DMS79 (cell line): ENCODE measurements around the gene TCF7L1.

Experiments used
- DNase-seq: peaks from one replicate; lab custom pipeline; 2025; lab: John Stamatoyannopoulos, UW

TCF7L1 gene

DNA sequence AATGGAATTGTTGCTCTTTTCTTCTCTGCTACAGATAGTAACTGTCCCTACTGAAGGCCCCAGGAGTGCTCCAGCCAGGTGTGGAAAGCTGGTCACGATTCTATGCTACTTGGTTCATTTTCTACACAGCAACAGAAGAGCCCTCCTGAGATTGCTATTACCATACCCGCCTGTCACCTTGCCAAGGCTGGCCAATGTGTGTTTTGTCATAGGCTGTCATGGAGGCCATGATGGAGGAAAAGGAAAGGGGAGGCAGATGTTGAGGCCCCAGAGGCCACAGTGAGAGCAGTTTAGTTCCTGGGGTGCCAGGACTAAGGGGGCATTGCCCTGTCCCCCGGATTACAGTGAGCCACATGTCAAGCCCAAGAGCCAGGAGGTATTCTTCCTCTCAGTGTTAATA, 222.3 kb downstream of the TCF7L1 start:
- no peak for DNase-seq

DNA sequence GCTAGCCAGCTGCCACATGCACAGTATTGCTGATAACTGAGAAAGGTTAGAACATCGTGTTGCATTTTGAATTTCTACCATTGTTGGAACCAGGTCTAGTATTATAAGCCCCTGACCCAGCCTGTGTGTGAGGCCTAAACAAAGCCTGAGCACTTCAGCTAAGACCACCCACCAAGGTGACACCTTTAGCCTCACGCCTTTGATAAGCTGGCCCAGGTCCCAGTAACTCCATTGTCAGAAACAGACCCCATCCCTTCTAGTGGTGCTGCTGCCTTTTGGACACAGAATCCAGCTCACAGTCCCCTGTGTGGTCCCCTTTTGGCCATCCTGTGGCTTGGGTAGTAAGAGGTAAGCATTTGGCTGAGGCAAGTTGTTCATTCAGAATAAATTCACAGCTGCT, 223.0 kb downstream of the TCF7L1 start:
- no peak for DNase-seq

DNA sequence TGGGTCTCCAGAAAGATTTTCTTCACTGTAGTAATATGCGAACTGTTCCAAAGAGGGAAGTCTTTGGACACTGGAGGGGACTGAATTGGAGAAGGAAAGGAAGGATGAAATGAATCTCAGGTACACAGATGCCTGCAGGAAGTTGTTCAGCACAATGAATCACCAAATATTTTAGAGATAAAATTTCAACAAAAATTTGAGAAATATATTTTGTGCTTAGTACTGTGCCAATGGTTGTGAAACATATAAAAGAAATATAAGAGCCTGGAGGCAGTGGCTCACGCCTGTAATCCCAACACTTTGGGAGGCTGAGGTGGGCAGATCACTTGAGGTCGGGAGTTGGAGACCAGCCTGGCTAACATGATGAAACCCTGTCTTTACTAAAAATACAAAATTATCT, 224.5 kb downstream of the TCF7L1 start:
- DNase-seq, result no peak
